ENCODE measurements around the gene MYH7B.

MYH7B gene

DNA sequence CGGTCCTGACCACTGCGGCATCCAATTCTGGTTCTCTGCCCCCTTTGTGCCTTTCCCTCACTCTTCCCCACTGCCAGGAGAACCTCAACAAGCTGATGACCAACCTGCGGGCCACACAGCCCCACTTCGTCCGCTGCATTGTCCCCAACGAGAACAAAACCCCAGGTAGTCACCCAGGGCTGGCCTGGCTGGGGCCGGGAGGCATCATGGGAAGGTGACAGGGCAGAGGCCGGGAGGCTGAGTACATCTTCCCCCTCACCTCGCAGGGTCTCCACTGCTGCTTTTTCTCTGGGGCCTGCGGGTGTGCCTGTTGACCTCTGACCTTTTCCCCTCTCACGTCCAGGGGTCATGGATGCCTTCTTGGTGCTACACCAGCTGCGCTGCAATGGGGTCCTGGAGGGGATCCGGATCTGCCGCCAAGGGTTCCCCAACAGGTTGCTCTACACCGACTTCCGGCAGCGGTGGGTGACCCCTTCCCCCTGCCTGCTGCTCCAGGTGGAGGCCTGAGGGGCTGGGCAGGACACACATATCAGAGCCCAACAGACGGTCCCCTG is 35.1 kb downstream of the MYH7B start:
- H3K27ac ChIP-seq (ENCODE audit: insufficient read depth, low read depth, low read length, poor library complexity, severe bottlenecking): no peak overlapping the region
- H3K27me3 ChIP-seq (ENCODE audit: control insufficient read depth, insufficient read depth, low read length, poor library complexity, severe bottlenecking): no peaks in the 10 kb centered on the region
- 91 to 93% methylated on average over 18 of the region's 18 CpGs for WGBS, 2 experiments

DNA sequence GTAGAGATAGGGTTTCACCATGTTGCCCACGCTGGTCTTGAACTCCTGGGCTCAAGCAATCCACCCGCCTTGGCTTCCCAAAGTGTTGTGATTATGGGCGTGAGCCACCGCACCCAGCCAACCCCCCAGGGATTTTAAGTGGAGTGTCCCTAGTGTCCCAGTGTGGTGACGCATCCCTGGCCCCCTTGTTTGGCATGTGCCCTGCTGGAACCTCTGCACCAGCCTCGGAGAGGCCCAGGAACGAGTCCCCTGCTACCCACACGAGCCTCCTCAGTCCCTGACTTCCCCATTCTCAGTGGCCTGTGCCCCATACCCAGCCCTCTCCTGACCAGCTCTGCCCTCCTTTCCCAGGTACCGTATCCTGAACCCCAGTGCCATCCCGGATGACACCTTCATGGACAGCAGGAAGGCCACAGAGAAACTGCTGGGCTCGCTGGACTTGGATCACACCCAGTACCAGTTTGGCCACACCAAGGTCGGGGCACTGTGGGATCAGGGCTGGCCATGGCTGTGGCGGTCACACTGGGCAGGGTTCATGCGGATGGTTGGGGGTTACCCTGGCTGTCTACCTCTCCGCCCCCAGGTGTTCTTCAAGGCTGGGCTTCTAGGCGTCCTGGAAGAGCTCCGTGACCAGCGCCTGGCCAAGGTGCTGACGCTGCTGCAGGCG is 37.2 kb downstream of the MYH7B start:
- peaks cover 5% of the 10 kb centered on the region for H3K36me3 ChIP-seq (ENCODE audit: control insufficient read depth, insufficient read depth, low read length)
- no peaks in the 10 kb centered on the region for H3K27me3 ChIP-seq (ENCODE audit: control insufficient read depth, insufficient read depth, low read length, poor library complexity, severe bottlenecking)
- no peaks in the 10 kb centered on the region for H3K9me3 ChIP-seq (ENCODE audit: control insufficient read depth, low read length)
- no peak overlapping the region for H3K4me3 ChIP-seq (ENCODE audit: insufficient read depth, low read depth, low read length)
- H3K4me1 ChIP-seq (ENCODE audit: control insufficient read depth, insufficient read depth, low read length): no peaks in the 10 kb centered on the region
- no peak overlapping the region for H3K27ac ChIP-seq (ENCODE audit: insufficient read depth, low read depth, low read length, poor library complexity, severe bottlenecking)
- 94 to 95% methylated on average over 20 of the region's 20 CpGs for WGBS, 2 experiments

More for the DNA sequence above, 35.1 kb downstream of the MYH7B start:
- H3K4me3 ChIP-seq (ENCODE audit: insufficient read depth, low read depth, low read length): no peak overlapping the region
- peaks cover 3% of the 10 kb centered on the region for H3K4me1 ChIP-seq (ENCODE audit: control insufficient read depth, insufficient read depth, low read length)
- H3K36me3 ChIP-seq (ENCODE audit: control insufficient read depth, insufficient read depth, low read length): peaks cover 5% of the 10 kb centered on the region
- no peaks in the 10 kb centered on the region for H3K9me3 ChIP-seq (ENCODE audit: control insufficient read depth, low read length)

DNA sequence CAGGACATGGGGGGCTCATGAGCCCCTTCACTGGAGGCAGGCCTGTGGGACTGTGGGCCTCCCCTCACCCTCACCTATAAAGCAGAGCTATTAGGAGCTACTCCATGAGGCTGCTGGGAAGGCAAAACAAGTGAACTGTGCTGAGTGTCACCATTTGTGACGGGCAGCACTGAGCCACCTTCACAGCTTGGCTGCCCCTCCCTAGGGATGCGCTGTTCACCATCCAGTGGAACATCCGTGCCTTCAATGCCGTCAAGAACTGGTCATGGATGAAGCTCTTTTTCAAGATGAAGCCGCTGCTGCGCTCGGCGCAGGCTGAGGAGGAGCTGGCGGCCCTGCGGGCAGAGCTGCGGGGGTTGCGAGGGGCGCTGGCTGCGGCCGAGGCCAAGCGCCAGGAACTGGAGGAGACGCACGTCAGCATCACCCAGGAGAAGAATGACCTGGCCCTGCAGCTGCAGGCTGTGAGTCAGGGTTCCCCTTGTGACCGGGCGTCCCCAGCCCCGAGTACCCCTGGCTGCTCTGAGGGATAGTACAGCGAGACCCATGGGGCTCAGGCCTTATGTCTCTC is 38.4 kb downstream of the MYH7B start:
- WGBS, 2 experiments: 94 to 95% methylated on average over 22 of the region's 22 CpGs
- H3K36me3 ChIP-seq (ENCODE audit: control insufficient read depth, insufficient read depth, low read length): peaks cover 5% of the 10 kb centered on the region
- no peak overlapping the region for H3K4me3 ChIP-seq (ENCODE audit: insufficient read depth, low read depth, low read length)
- no peak overlapping the region for H3K27ac ChIP-seq (ENCODE audit: insufficient read depth, low read depth, low read length, poor library complexity, severe bottlenecking)
- H3K9me3 ChIP-seq (ENCODE audit: control insufficient read depth, low read length): no peaks in the 10 kb centered on the region
- no peaks in the 10 kb centered on the region for H3K4me1 ChIP-seq (ENCODE audit: control insufficient read depth, insufficient read depth, low read length)
- no peaks in the 10 kb centered on the region for H3K27me3 ChIP-seq (ENCODE audit: control insufficient read depth, insufficient read depth, low read length, poor library complexity, severe bottlenecking)

DNA sequence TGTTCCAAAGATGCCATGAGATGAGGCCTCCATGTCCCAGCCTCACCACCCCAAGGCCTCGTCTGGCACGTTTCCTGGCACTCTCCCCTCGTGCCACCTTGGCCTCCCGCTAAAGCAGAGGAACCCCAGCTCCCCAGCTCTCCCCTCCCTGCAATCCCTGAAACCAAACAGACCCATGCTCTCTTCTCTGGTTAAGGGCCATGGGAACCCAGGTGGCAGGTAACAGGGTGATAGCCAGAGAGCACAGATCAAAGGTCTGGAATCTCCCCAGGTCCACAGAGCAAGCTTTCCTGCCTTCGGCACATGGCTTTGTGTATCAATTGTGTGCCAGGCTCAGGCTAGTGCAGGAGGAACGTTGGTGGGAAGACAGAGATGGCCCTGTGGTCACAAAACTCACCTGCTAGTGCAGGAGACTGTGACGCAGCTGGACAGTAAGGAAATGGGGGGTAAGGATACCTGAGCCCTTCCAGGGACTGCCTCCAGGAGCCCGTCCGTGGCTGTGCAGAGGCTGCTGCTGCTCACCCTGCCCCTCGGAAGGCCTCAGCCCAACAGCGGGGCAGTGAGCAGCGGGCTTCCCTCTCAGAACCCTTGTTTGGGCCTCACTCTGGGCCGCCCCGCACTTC is 39.0 kb downstream of the MYH7B start:
- WGBS, 2 experiments: 86 to 87% methylated on average over 14 of the region's 14 CpGs
- Histone ChIP-seq H3K27ac (ENCODE audit: insufficient read depth, low read depth, low read length, poor library complexity, severe bottlenecking) (no peak overlapping the region), H3K36me3 (ENCODE audit: control insufficient read depth, insufficient read depth, low read length) (peaks cover 5% of the 10 kb centered on the region), H3K4me1 (ENCODE audit: control insufficient read depth, insufficient read depth, low read length) (no peaks in the 10 kb centered on the region), H3K27me3 (ENCODE audit: control insufficient read depth, insufficient read depth, low read length, poor library complexity, severe bottlenecking) (no peaks in the 10 kb centered on the region), H3K4me3 (ENCODE audit: insufficient read depth, low read depth, low read length) (no peak overlapping the region), H3K9me3 (ENCODE audit: control insufficient read depth, low read length) (no peaks in the 10 kb centered on the region)

DNA sequence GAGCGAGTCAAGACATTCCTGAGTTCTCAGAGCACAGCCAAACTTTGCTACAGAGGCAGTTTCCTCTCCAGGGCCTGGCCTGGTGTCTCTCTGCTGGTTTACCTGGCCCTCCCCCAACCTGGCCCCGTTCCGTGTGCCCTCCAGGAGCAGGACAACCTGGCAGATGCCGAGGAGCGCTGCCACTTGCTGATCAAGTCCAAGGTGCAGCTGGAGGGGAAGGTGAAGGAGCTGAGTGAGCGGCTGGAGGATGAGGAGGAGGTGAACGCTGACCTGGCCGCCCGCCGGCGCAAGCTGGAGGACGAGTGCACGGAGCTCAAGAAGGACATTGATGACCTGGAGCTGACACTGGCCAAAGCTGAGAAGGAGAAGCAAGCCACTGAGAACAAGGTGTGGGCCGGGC is 39.5 kb downstream of the MYH7B start:
- Histone ChIP-seq H3K27ac (ENCODE audit: insufficient read depth, low read depth, low read length, poor library complexity, severe bottlenecking) (no peak overlapping the region), H3K36me3 (ENCODE audit: control insufficient read depth, insufficient read depth, low read length) (peaks cover 8% of the 10 kb centered on the region), H3K4me1 (ENCODE audit: control insufficient read depth, insufficient read depth, low read length) (no peaks in the 10 kb centered on the region), H3K4me3 (ENCODE audit: insufficient read depth, low read depth, low read length) (no peak overlapping the region), H3K9me3 (ENCODE audit: control insufficient read depth, low read length) (no peaks in the 10 kb centered on the region), H3K27me3 (ENCODE audit: control insufficient read depth, insufficient read depth, low read length, poor library complexity, severe bottlenecking) (no peaks in the 10 kb centered on the region)
- 95 to 96% methylated on average over 14 of the region's 14 CpGs for WGBS, 2 experiments

DNA sequence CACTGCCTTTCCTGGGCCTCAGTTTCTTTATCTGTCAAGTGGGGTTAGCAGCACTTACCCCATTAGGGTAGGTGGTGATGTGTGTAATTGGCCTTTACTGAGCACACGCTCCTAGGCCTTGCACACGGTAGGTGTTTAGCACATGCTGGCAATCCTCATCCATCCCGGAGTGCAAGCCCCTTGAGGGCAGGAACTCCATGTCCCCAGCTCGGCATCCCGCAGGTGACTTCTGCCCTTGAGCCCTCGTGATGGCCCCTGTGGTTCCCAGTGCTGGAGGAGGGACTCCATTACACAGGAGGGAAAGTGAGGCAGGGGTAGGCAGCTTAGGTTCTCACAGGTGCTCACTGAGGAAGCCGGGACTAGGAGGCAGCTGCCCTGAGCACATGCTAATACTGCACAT is 40.0 kb downstream of the MYH7B start:
- Histone ChIP-seq H3K36me3 (ENCODE audit: control insufficient read depth, insufficient read depth, low read length) (peaks cover 13% of the 10 kb centered on the region), H3K9me3 (ENCODE audit: control insufficient read depth, low read length) (no peaks in the 10 kb centered on the region), H3K4me1 (ENCODE audit: control insufficient read depth, insufficient read depth, low read length) (no peaks in the 10 kb centered on the region), H3K27ac (ENCODE audit: insufficient read depth, low read depth, low read length, poor library complexity, severe bottlenecking) (no peak overlapping the region), H3K4me3 (ENCODE audit: insufficient read depth, low read depth, low read length) (no peak overlapping the region), H3K27me3 (ENCODE audit: control insufficient read depth, insufficient read depth, low read length, poor library complexity, severe bottlenecking) (no peaks in the 10 kb centered on the region)
- 89 to 90% methylated on average over 7 of the region's 7 CpGs for WGBS, 2 experiments

DNA sequence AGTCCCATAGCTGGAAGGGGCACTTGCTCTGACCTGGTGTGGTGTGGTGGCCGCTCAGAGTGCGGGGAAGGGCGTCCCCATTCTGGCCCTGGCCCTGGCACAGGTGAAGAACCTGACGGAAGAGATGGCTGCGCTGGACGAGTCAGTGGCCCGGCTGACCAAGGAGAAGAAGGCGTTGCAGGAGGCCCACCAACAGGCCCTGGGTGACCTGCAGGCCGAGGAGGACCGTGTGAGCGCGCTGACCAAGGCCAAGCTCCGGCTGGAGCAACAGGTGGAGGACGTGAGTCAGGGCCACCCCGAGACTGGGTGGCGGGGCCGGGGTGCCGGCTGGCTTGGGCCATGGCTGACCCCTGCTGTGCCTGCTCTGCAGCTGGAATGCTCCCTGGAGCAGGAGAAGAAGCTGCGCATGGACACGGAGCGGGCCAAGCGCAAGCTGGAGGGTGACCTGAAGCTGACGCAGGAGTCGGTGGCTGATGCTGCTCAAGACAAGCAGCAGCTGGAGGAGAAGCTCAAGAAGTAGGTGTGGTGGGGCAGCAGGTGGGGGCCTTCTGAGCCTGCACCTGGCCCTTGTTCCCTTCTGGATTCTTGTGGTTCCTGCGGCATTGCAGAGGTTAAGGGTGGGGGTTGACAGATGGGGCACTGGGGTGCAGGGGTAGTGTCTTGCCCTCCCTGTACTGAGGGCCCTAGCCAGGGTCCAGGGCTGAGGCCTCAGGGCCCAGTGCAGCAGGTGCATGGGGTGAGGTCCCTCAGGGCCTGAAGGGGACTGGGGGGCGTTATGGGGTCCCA is 40.8 kb downstream of the MYH7B start:
- 96% methylated on average over 26 of the region's 26 CpGs for WGBS, 2 experiments
- H3K36me3 ChIP-seq (ENCODE audit: control insufficient read depth, insufficient read depth, low read length): peaks cover 16% of the 10 kb centered on the region
- no peak overlapping the region for H3K27ac ChIP-seq (ENCODE audit: insufficient read depth, low read depth, low read length, poor library complexity, severe bottlenecking)
- H3K4me3 ChIP-seq (ENCODE audit: insufficient read depth, low read depth, low read length): no peak overlapping the region
- no peaks in the 10 kb centered on the region for H3K9me3 ChIP-seq (ENCODE audit: control insufficient read depth, low read length)
- no peaks in the 10 kb centered on the region for H3K27me3 ChIP-seq (ENCODE audit: control insufficient read depth, insufficient read depth, low read length, poor library complexity, severe bottlenecking)
- H3K4me1 ChIP-seq (ENCODE audit: control insufficient read depth, insufficient read depth, low read length): no peaks in the 10 kb centered on the region

DNA sequence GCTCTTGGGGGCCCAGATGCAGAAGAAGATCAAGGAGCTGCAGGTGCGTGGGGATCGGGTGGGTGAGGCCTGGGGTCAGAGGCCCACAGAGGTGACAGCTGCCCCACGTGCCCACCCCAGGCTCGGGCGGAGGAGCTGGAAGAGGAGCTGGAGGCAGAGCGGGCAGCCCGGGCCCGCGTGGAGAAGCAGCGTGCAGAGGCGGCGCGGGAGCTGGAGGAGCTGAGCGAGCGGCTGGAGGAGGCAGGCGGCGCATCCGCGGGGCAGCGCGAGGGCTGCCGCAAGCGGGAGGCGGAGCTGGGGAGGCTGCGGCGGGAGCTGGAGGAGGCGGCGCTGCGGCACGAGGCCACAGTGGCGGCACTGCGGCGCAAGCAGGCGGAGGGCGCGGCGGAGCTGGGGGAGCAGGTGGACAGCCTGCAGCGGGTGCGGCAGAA is 41.5 kb downstream of the MYH7B start:
- WGBS, 2 experiments: 95 to 96% methylated on average over 39 of the region's 39 CpGs
- Histone ChIP-seq H3K27me3 (ENCODE audit: control insufficient read depth, insufficient read depth, low read length, poor library complexity, severe bottlenecking) (no peaks in the 10 kb centered on the region), H3K27ac (ENCODE audit: insufficient read depth, low read depth, low read length, poor library complexity, severe bottlenecking) (no peak overlapping the region), H3K9me3 (ENCODE audit: control insufficient read depth, low read length) (no peaks in the 10 kb centered on the region), H3K4me3 (ENCODE audit: insufficient read depth, low read depth, low read length) (no peak overlapping the region), H3K36me3 (ENCODE audit: control insufficient read depth, insufficient read depth, low read length) (peaks cover 23% of the 10 kb centered on the region), H3K4me1 (ENCODE audit: control insufficient read depth, insufficient read depth, low read length) (no peaks in the 10 kb centered on the region)

DNA sequence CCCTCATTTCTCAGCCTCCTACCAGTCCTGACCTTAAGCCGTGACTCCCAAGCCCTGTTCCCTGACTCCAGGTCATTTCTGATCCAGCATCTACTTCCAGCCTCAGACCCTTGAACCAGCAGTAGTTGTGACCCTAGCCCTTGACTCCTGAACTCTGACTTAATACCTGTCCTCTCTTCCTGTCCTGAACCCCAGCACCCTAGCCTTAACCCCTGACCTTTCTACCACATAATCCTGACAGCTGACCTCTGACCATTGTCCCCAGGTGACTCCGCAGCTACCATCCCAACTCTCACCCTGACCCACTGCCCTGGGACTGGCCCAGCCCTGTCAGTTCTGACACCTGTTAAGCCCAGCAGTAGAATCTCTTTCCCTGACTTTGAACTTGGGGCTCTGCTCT is 42.1 kb downstream of the MYH7B start:
- H3K4me1 ChIP-seq (ENCODE audit: control insufficient read depth, insufficient read depth, low read length): no peaks in the 10 kb centered on the region
- H3K9me3 ChIP-seq (ENCODE audit: control insufficient read depth, low read length): no peaks in the 10 kb centered on the region
- H3K36me3 ChIP-seq (ENCODE audit: control insufficient read depth, insufficient read depth, low read length): peaks cover 29% of the 10 kb centered on the region
- H3K27me3 ChIP-seq (ENCODE audit: control insufficient read depth, insufficient read depth, low read length, poor library complexity, severe bottlenecking): no peaks in the 10 kb centered on the region
- no peak overlapping the region for H3K4me3 ChIP-seq (ENCODE audit: insufficient read depth, low read depth, low read length)
- H3K27ac ChIP-seq (ENCODE audit: insufficient read depth, low read depth, low read length, poor library complexity, severe bottlenecking): no peak overlapping the region
- 96% methylated on average over 2 of the region's 2 CpGs for WGBS, 2 experiments

Data from ectodermal cell (in vitro differentiated cells).